OCI-LY1 (cell line): Measurements from ENCODE around the gene EBF3.

Experiments used
- EZH2 ChIP-seq: fragments of 200-600 bp; sonication (generic), shearing (Covaris generic); IDR thresholded peaks from 2 replicates; pipeline ENCODE4 v1.8.0; 2017; ENCODE audit warnings: borderline replicate concordance, mixed run types, mild to moderate bottlenecking, antibody characterized with exemption, low read length, moderate library complexity, mixed read lengths
- TF ChIP-seq, protein P1 (sequence below): fragments of 200-600 bp; sonication (generic), shearing (Covaris generic); IDR thresholded peaks from 2 replicates; pipeline ENCODE4 v1.5.1; 2017; ENCODE audit warnings: mild to moderate bottlenecking, antibody characterized with exemption, low read length, moderate library complexity, mixed read lengths

DNA sequence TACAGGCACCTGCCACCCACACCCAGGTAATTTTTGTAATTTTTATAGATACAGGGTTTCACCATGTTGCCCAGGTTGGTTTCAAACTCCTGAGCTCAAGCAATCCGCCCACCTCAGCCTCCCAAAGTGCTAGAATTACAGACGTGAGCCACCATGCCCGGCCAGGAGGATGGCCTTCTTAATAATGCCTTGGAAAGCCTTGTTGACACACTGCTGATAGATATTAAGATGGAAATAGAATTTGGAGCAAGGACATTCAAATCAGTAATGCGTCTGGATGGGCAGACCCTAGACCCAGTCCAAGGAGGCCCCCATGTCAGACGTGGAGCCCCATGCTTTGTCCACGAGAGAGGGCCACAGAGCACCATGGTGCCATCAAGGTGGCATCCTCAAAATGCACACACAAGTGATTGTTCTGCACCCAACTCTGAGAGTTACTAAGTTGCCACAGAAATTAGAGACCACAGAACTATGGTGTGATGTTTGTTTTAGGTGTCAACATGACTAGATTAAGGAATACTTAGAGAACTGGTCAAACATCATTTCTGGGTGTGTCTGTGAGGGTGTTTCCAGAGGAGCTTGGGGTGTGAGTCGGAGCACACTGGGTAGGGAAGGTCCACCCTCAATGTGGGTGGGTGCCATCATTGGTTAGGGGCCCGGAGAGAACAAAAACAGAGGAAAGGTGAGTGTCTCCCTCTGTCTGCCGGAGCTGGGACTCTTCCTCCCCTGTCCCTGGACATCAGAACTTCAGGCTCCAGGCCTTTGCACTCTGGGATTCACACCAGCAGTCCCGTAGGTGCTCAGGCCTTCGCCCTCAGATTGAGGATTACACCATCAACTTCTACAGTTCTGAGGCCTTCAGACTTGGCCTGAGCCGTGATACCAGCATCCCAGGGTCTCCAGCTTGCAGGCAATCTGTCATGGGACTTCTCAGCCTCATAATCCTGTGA is 34.5 kb downstream of the EBF3 start:
- TF ChIP-seq, protein P1, sequence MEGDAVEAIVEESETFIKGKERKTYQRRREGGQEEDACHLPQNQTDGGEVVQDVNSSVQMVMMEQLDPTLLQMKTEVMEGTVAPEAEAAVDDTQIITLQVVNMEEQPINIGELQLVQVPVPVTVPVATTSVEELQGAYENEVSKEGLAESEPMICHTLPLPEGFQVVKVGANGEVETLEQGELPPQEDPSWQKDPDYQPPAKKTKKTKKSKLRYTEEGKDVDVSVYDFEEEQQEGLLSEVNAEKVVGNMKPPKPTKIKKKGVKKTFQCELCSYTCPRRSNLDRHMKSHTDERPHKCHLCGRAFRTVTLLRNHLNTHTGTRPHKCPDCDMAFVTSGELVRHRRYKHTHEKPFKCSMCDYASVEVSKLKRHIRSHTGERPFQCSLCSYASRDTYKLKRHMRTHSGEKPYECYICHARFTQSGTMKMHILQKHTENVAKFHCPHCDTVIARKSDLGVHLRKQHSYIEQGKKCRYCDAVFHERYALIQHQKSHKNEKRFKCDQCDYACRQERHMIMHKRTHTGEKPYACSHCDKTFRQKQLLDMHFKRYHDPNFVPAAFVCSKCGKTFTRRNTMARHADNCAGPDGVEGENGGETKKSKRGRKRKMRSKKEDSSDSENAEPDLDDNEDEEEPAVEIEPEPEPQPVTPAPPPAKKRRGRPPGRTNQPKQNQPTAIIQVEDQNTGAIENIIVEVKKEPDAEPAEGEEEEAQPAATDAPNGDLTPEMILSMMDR = no peak
- TF ChIP-seq EZH2 = no peak
